SU-DHL-6 (cell line): Measurements from ENCODE around the gene ITGA6.

Source experiments
- CTCF ChIP-seq: fragments of 200-600 bp; sonication (generic); IDR thresholded peaks from one replicate; pipeline ENCODE4 v1.5.1; 2017; ENCODE audit warnings: antibody characterized with exemption, mild to moderate bottlenecking, low read length, moderate library complexity; ENCODE audit not compliant: insufficient read depth, poor library complexity, severe bottlenecking
- EZH2phosphoT487 ChIP-seq: fragments of 200-600 bp; sonication (generic), shearing (Covaris generic); conservative IDR thresholded peaks from 2 replicates; pipeline ENCODE4 v1.6.1; 2018; ENCODE audit warnings: mild to moderate bottlenecking, antibody characterized with exemption, low read length, moderate library complexity, mixed read lengths

GRCh38 chr2:172437419-172438341, 10.3 kb downstream of the ITGA6 start:
- no peak for TF ChIP-seq CTCF
- no peak for TF ChIP-seq EZH2phosphoT487
